GM18508 (cell line): ENCODE results near the gene INPP5A.
"Not testable (repeated sequence)": the region's sequence is repeated elsewhere in the genome, so short reads cannot be mapped to it uniquely, and the experiment has no call there.

ENCODE experiments used
- ATAC-seq: cut with Tn5 transposase; IDR thresholded peaks from one replicate; pipeline ENCODE4 v1.9.1; 2021; ENCODE audit warnings: moderate number of reproducible peaks; ENCODE audit not compliant: insufficient read depth, unreplicated experiment

Gene INPP5A

GRCh38 chr10:132537684-132538001 is at the start of gene INPP5A:
TSS of gene INPP5A (plus strand) at chr10:132537787. CDS start at chr10:132538097, 310 bp downstream.
- no peak for ATAC-seq

- no peak for ATAC-seq
Observed at GRCh38 chr10:132488231-132488821, 49.3 kb upstream of the INPP5A start.

GRCh38 chr10:132489053-132489703 is 48.4 kb upstream of the INPP5A start:
- ATAC-seq, result no peak

GRCh38 chr10:132489704-132490534 is 47.7 kb upstream of the INPP5A start:
- no peak for ATAC-seq

GRCh38 chr10:132491534-132491933 is 46.1 kb upstream of the INPP5A start:
- ATAC-seq, result not testable (repeated sequence)

GRCh38 chr10:132492323-132493025 is 45.1 kb upstream of the INPP5A start:
- no peak for ATAC-seq

- ATAC-seq, result no peak
Observed at GRCh38 chr10:132493246-132493755, 44.3 kb upstream of the INPP5A start.

- no peak for ATAC-seq
Observed at GRCh38 chr10:132493756-132494290, 43.8 kb upstream of the INPP5A start.

GRCh38 chr10:132494866-132495630 is 42.5 kb upstream of the INPP5A start:
- no peak for ATAC-seq

- ATAC-seq, result no peak
Observed at GRCh38 chr10:132496360-132497062, 41.1 kb upstream of the INPP5A start.

- ATAC-seq, result no peak
Observed at GRCh38 chr10:132497063-132497680, 40.4 kb upstream of the INPP5A start.

- no peak for ATAC-seq
Observed at GRCh38 chr10:132497861-132498561, 39.6 kb upstream of the INPP5A start.

- no peak for ATAC-seq
Observed at GRCh38 chr10:132498562-132499366, 38.8 kb upstream of the INPP5A start.

- no peak for ATAC-seq
Observed at GRCh38 chr10:132499367-132499685, 38.3 kb upstream of the INPP5A start.

GRCh38 chr10:132500781-132501415 is 36.7 kb upstream of the INPP5A start:
- ATAC-seq, result no peak

- ATAC-seq, result no peak
Observed at GRCh38 chr10:132502544-132503300, 34.9 kb upstream of the INPP5A start.
